Omental fat pad (tissue), 4 donors: ENCODE data around the gene CHRNG. TPM values are rescaled to one million over a fixed set of nuclear protein-coding genes. Genes with fewer than 3 reads are reported as not detected.

ENCODE experiments used
- ATAC-seq: fragments of 150-250 bp; one replicate; pipeline ENCODE4 v1.9.1; 2016; ENCODE audit warnings: mild to moderate bottlenecking, moderate library complexity; ENCODE audit not compliant: low FRiP score
- DNase-seq: peaks from one replicate; pipeline ENCODE4 v3.0.0-alpha.2; 2019; ENCODE audit warnings: low spot score
- total RNA-seq, 4 donors: library from RNA; depleted of rRNA; stranded (reverse); fragments of >200 nt; gene quantifications; one replicate each; pipeline ENCODE4 v1.1.0, GENCODE V29; 2016
- TF ChIP-seq, protein P1 (sequence below), 3 donors: fragments of 450-650 bp; IDR thresholded peaks; one replicate each; pipeline ENCODE4 v1.5.1; 2016 to 2017; ENCODE audit warnings: antibody characterized with exemption in 3 of 3, mild to moderate bottlenecking in 3 of 3, moderate library complexity in 2 of 3

Gene CHRNG
- not detected for total RNA-seq

DNA sequence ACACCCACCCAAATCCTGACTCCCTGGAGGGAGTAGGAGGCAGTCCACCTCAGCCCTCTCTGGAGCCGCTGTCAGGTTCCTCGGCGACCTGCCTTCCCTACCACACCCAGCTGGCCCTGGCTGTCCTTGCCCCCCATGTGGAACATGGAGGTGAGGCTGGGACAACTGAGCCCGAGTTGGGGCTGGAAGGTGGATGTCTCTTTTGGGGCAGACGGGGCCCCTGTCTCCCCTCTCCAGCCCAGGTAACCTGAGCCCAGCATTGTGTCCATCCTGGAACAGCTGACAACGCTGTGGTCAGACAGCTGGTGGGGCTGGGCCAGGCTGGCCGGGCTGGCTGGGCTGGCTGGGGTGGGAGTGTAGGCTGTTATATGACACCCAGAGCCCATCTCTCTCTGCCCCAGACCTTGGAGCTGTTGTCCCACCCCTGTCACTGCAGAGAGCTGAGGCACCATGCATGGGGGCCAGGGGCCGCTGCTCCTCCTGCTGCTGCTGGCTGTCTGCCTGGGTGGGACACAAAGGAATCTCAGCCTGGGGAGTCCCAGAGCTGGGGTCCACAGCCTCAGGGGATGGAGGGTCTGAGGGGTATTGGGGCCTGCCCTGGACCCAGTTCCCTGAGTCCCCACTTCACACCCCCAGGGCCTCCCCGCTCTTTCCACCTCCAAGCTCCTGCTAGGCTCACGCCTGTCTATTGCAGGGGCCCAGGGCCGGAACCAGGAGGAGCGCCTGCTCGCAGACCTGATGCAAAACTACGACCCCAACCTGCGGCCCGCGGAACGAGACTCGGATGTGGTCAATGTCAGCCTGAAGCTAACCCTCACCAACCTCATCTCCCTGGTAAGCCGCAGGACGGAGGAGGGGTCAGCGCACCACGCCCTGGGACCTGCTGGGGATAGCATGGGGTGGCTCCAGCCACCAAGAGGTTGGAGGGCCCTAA lies at the start of gene CHRNG:
Gene CHRNG, plus strand, starts transcription at position 395 of the 934 bp plus-strand sequence. Its CDS starts 56 bp downstream, at position 451.
- TF ChIP-seq, protein P1, sequence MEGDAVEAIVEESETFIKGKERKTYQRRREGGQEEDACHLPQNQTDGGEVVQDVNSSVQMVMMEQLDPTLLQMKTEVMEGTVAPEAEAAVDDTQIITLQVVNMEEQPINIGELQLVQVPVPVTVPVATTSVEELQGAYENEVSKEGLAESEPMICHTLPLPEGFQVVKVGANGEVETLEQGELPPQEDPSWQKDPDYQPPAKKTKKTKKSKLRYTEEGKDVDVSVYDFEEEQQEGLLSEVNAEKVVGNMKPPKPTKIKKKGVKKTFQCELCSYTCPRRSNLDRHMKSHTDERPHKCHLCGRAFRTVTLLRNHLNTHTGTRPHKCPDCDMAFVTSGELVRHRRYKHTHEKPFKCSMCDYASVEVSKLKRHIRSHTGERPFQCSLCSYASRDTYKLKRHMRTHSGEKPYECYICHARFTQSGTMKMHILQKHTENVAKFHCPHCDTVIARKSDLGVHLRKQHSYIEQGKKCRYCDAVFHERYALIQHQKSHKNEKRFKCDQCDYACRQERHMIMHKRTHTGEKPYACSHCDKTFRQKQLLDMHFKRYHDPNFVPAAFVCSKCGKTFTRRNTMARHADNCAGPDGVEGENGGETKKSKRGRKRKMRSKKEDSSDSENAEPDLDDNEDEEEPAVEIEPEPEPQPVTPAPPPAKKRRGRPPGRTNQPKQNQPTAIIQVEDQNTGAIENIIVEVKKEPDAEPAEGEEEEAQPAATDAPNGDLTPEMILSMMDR (IDR thresholded peaks at IDR 0.05) = no peak
- DNase-seq = no peak

DNA sequence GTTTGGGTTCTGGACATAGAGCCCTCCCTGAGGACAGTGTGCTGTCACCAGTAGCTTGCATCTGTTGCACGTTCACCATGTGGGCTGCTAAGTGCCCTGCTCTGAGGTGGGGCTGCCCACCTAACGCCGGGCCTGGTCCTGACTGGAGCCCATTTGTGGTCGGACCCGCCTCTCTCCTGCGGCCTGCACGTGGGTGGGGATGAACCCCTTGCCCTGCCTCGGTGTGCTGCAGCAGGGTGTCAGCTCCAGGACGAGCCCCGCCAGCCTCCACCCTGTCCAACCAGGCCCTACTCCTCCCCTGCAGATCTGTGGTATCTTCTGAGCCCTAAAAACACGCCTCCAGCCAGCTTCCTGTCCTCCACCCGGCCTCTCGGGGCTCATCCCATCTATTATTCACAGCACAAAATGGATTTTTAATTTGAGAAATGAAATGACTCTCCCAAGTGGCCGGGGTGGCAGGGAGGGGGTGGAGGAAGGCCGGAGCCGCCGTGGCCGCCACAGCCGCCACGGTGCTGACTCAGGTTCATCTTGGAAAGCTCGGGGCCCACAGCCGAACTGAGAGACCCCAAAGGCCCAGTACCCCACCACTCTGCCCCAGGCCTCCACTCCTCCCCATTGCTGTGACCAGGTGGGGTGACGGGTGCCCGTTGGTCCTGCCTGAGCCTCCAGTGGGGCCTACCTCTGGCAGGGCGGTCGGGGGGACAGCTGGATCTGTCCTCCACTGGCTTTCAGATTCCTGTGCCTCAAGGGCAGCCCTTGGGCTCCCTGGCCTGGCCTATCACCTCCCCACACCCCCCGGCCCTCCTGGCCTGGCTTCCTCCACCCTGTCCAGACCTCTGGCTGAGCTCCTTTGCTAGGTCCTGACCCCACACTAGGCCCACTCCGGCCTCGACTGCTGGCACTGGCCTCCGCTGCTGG lies 49.0 kb upstream of the CHRNG start:
- DNase-seq (no peak), ATAC-seq (no peak)
- TF ChIP-seq, protein P1 (IDR thresholded peaks at IDR 0.05) = no peak

More for the DNA sequence above, at the start of gene CHRNG:
- ATAC-seq = peak; percentile 28

- no peak for ATAC-seq
- TF ChIP-seq, protein P1 (IDR thresholded peaks at IDR 0.05) = no peak
- DNase-seq = no peak
These were observed 48.2 kb upstream of the CHRNG start for GRCh38 chr2:232491139-232491780.

DNA sequence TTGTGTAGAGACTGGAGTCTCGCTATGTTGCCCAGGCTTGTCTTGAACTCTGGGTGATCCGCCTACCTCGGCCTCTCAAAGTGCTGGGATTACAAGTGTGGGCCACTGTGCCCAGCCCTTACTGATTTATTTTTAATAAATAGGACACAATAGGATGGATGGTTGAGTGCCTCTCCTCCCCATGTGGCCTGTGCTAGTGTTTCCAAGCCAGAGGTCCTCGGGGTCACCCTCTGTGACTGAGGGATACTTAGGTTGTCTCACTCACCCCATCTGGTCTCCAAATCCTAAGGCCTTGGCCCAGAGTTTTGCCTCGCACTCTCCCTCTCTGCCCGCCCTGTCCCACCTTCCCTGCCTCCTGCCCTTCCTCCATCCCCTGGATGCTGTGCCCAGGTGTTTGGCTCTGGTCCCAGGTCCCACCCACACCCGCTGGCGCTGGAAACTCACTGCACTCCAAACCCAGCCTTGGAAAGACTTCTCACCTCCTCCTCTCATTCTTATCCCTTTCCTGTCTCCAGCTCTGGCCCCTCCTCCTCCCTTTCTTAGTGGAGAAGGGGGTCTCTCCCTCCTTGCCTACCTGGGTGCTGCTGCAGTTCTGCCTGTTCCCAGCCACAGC lies 47.1 kb upstream of the CHRNG start:
- TF ChIP-seq, protein P1 (IDR thresholded peaks at IDR 0.05) = no peak
- no peak for ATAC-seq
- DNase-seq = no peak

DNA sequence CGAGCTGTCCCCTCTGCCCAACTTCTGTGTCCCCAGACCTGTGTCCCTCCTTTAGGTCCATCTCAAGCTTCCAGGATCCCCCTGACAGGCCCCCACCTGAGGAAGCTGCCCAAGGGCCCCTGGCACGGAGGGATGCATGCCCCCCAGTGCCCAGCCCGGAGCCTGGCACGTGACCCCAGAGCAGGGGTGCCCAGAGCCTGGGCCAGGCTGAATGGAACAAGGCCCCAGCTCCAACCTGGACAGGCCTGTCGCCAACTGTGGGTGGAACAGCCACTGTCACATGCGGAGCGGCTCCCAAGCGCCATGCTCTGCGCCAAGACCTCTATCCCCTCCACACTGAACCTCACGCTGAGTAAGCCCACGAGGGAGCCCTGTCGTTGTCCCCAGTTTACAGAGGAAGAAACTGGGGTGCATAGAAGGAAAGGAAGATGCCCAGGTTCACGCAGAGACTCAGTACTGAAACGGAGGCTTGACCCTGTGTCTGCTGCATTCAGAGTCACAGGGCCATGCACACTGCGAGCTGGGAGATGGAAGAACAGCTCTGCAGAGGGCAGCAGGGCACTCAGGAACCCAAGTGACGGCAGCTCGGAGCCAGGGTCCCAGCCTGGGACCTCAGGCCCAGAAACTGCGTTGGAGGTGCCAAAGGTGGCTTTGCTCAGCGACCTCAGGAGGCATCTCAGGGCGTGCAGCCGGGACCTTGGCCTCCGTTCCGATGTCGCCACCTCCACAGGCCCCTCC lies 46.4 kb upstream of the CHRNG start:
- DNase-seq (no peak), ATAC-seq (no peak)
- TF ChIP-seq, protein P1 (IDR thresholded peaks at IDR 0.05) = no peak
